Liver (tissue), 9 donors: ENCODE results near the gene INTS15. TPM values are rescaled to one million over a fixed set of nuclear protein-coding genes. Genes with fewer than 3 reads are reported as not detected.

Experiments used
- DNase-seq: peaks from one replicate; pipeline ENCODE4 v3.0.0-alpha.2; 2017; ENCODE audit warnings: low spot score
- H3K27ac ChIP-seq, 2 donors: one replicate each; pipeline ENCODE4 v1.7.0; 2013; ENCODE audit warnings: inconsistent platforms in 2 of 2, low read length in 2 of 2, control low read depth in 1 of 2, low read depth in 1 of 2, mild to moderate bottlenecking in 1 of 2
- H3K27me3 ChIP-seq, 4 donors: one replicate each; pipeline versions ENCODE4 v1.6.1 to v1.7.0; 2013; ENCODE audit warnings: low read length in 3 of 4, inconsistent platforms in 1 of 4, mild to moderate bottlenecking in 1 of 4, moderate library complexity in 1 of 4; ENCODE audit not compliant: control insufficient read depth in 4 of 4, insufficient read depth in 4 of 4
- H3K36me3 ChIP-seq, 4 donors: one replicate each; pipeline versions ENCODE4 v1.6.1 to v1.7.0; 2013; ENCODE audit warnings: low read length in 3 of 4, mild to moderate bottlenecking in 3 of 4, low read depth in 1 of 4, moderate library complexity in 1 of 4; ENCODE audit not compliant: control insufficient read depth in 4 of 4, insufficient read depth in 3 of 4
- H3K4me1 ChIP-seq, 4 donors: one replicate each; pipeline versions ENCODE4 v1.6.1 to v1.7.0; 2013; ENCODE audit warnings: low read length in 3 of 4, mild to moderate bottlenecking in 3 of 4, moderate library complexity in 1 of 4; ENCODE audit not compliant: control insufficient read depth in 4 of 4, insufficient read depth in 4 of 4
- H3K4me3 ChIP-seq, 3 donors: one replicate each; pipeline versions ENCODE4 v1.6.1 to v1.7.0; 2013; ENCODE audit warnings: low read length in 3 of 3, control low read depth in 1 of 3, low read depth in 1 of 3, mild to moderate bottlenecking in 1 of 3
- H3K9ac ChIP-seq, 2 donors: one replicate each; pipeline ENCODE4 v1.7.0; 2013; ENCODE audit warnings: low read length in 2 of 2, mild to moderate bottlenecking in 2 of 2, moderate library complexity in 2 of 2, control low read depth in 1 of 2, low read depth in 1 of 2
- H3K9me3 ChIP-seq, 4 donors: one replicate each; pipeline versions ENCODE4 v1.6.1 to v1.7.0; 2013; ENCODE audit warnings: low read length in 3 of 4; ENCODE audit not compliant: control insufficient read depth in 4 of 4
- ATF3 ChIP-seq: IDR thresholded peaks from 2 replicates; pipeline ENCODE4 v1.6.1; 2016; ENCODE audit warnings: antibody characterized with exemption
- CTCF ChIP-seq: fragments of 150-350 bp; IDR thresholded peaks from 2 replicates; pipeline ENCODE4 v1.5.1; 2017; ENCODE audit warnings: improper control_type of control experiment, low read depth, low read length; ENCODE audit not compliant: missing input control
- EGR1 ChIP-seq, 2 donors: IDR thresholded peaks; 2 replicates each; pipeline ENCODE4 v1.6.1; 2016 to 2018; ENCODE audit warnings: antibody characterized with exemption in 2 of 2, low read depth in 2 of 2
- FOXA1 ChIP-seq: IDR thresholded peaks from 2 replicates; pipeline ENCODE4 v1.6.1; 2016; ENCODE audit warnings: antibody characterized with exemption
- FOXA2 ChIP-seq: IDR thresholded peaks from 2 replicates; pipeline ENCODE4 v1.6.1; 2016; ENCODE audit warnings: antibody characterized with exemption
- GABPA ChIP-seq, 2 donors: IDR thresholded peaks in 1 of 2; conservative IDR thresholded peaks in 1 of 2; 2 replicates each; pipeline ENCODE4 v1.6.1; 2016; ENCODE audit warnings: antibody characterized with exemption in 2 of 2, mild to moderate bottlenecking in 1 of 2, moderate library complexity in 1 of 2
- HNF4A ChIP-seq, 2 donors: conservative IDR thresholded peaks; 2 replicates each; pipeline ENCODE4 v1.6.1; 2016; ENCODE audit warnings: antibody characterized with exemption in 2 of 2, mild to moderate bottlenecking in 2 of 2
- RAD21 ChIP-seq, 2 donors: IDR thresholded peaks; 2 replicates each; pipeline ENCODE4 v1.6.1; 2016; ENCODE audit warnings: antibody characterized with exemption in 2 of 2, mild to moderate bottlenecking in 2 of 2
- REST ChIP-seq: IDR thresholded peaks from 2 replicates; pipeline ENCODE4 v1.6.1; 2016; ENCODE audit warnings: antibody characterized with exemption, mild to moderate bottlenecking
- RXRA ChIP-seq, 2 donors: IDR thresholded peaks; 2 replicates each; pipeline ENCODE4 v1.6.1; 2017 to 2018; ENCODE audit warnings: antibody characterized with exemption in 2 of 2, mild to moderate bottlenecking in 1 of 2
- SP1 ChIP-seq: IDR thresholded peaks from 2 replicates; pipeline ENCODE4 v1.6.1; 2018; ENCODE audit warnings: antibody characterized with exemption, mild to moderate bottlenecking
- TAF1 ChIP-seq: conservative IDR thresholded peaks from 2 replicates; pipeline ENCODE4 v1.6.1; 2016; ENCODE audit warnings: antibody characterized with exemption, mild to moderate bottlenecking
- ZBTB33 ChIP-seq: IDR thresholded peaks from 2 replicates; pipeline ENCODE4 v1.6.1; 2016; ENCODE audit warnings: antibody characterized with exemption
- WGBS: extraction: QIAGEN DNeasy Blood & Tissue Kit; methylation state at CpG from one replicate; pipeline ENCODE4 v1.1.7; 2013; 5-methylcytosine and 5-hydroxymethylcytosine counted together
- polyA plus RNA-seq, 2 donors: library from polyadenylated mRNA; stranded (reverse) in 1 of 2; unstranded in 1 of 2; fragments of 200-250 nt in 1 of 2; fragments of >200 nt in 1 of 2; fragmentation: Nextera tagmentation in 1 of 2; extraction: Ambion mirVana in 1 of 2; gene quantifications; one replicate each; pipeline versions ENCODE4 v1.2.1 to v1.2.3, GENCODE V29; 2013 to 2015
- total RNA-seq, 2 donors: library from RNA; depleted of rRNA; stranded (reverse); fragments of >200 nt; gene quantifications; one replicate each; pipeline ENCODE4 v1.2.3, GENCODE V29; 2014
- donor health status: healthy.
- donor health status: healthy.
- donor health status: healthy.
- donor health status: healthy.
- donor health status: healthy.

INTS15 gene
- total and polyA plus RNA-seq, 4 donors: 5.2 to 10.4 (median 8.2) TPM

- DNase-seq: no peak
- Histone ChIP-seq H3K9ac (no peak overlapping the region), H3K4me3 (no peak overlapping the region), H3K27ac (no peak overlapping the region), H3K27me3 (no peaks in the 10 kb centered on the region), H3K36me3 (peaks cover 8 to 52% (median 25%) of the 10 kb centered on the region in 4 donors), H3K9me3 (no peaks in the 10 kb centered on the region), H3K4me1 (peaks cover 6 to 14% (median 8%) of the 10 kb centered on the region in 4 donors)
- no peak for TF ChIP-seq ZBTB33
- no peak for TF ChIP-seq REST
- TF ChIP-seq CTCF: no peak
- TF ChIP-seq HNF4A (conservative IDR thresholded peaks at IDR 0.05): no peak
- TF ChIP-seq RAD21 (IDR thresholded peaks at IDR 0.05): no peak
- TF ChIP-seq FOXA2: no peak
- TF ChIP-seq GABPA (IDR thresholded peaks at IDR 0.05 in 1 of 2, conservative IDR thresholded peaks at IDR 0.05 in 1 of 2): no peak
- no peak for TF ChIP-seq FOXA1
- no peak for TF ChIP-seq SP1
- no peak for TF ChIP-seq TAF1
- 96% methylated on average over 24 of the region's 24 CpGs for WGBS
Measured at GRCh38 chr7:6642239-6642839, 52.5 kb downstream of the INTS15 start.

- Histone ChIP-seq H3K4me3 (no peak overlapping the region), H3K4me1 (peaks cover 4 to 9% (median 5%) of the 10 kb centered on the region in 4 donors), H3K27me3 (no peaks in the 10 kb centered on the region), H3K9ac (no peak overlapping the region), H3K36me3 (peaks cover 8 to 59% (median 26%) of the 10 kb centered on the region in 4 donors), H3K9me3 (no peaks in the 10 kb centered on the region), H3K27ac (no peak overlapping the region)
- WGBS: 92% methylated on average over 22 of the region's 22 CpGs
- no peak for DNase-seq
- no peak for TF ChIP-seq GABPA (IDR thresholded peaks at IDR 0.05 in 1 of 2, conservative IDR thresholded peaks at IDR 0.05 in 1 of 2)
- TF ChIP-seq EGR1 (IDR thresholded peaks at IDR 0.05; ENCODE audit: low read depth in 2 of 2): no peak
- TF ChIP-seq RXRA (IDR thresholded peaks at IDR 0.05): no peak
- TF ChIP-seq ATF3: no peak
Measured at GRCh38 chr7:6642861-6643640, 53.2 kb downstream of the INTS15 start.
